Astrocyte (in vitro differentiated cells and primary cell): ENCODE data around the gene MED9.

Source experiments
- CTCF ChIP-seq: IDR thresholded peaks from 2 replicates; pipeline ENCODE4 v1.5.1; 2011; ENCODE audit warnings: low read depth, mild to moderate bottlenecking, inconsistent platforms, low read length, moderate library complexity; ENCODE audit not compliant: insufficient read depth
- EZH2 ChIP-seq: IDR thresholded peaks from 2 replicates; pipeline ENCODE4 v1.6.1; 2012; ENCODE audit warnings: mild to moderate bottlenecking, low read length, inconsistent platforms; ENCODE audit not compliant: insufficient read depth

GRCh38 chr17:17484451-17484899, 7.7 kb downstream of the MED9 start:
- TF ChIP-seq CTCF = no peak
- no peak for TF ChIP-seq EZH2
